ENCODE results near the gene CLK4.
"Not testable (repeated sequence)": the region's sequence is repeated elsewhere in the genome, so short reads cannot be mapped to it uniquely, and the experiment has no call there.

GRCh38 chr5:178585421-178585820 is 41.4 kb downstream of the CLK4 start:
- not testable (repeated sequence) for TF ChIP-seq CTCF (IDR thresholded peaks at IDR 0.05 in 8 of 11, conservative IDR thresholded peaks at IDR 0.05 in 3 of 11); POLR2AphosphoS5 (IDR thresholded peaks at IDR 0.05); POLR2A (IDR thresholded peaks at IDR 0.05)
